Measurements from ENCODE around the gene TPMT.

Gene TPMT

GRCh38 chr6:18147160-18147559 is 7.7 kb downstream of the TPMT start:
- Histone ChIP-seq H3K4me3 (ENCODE audit: low read length in 2 of 2) (no peak overlapping the region), H3K4me2 (ENCODE audit: insufficient read depth, low read length, poor library complexity, severe bottlenecking) (no peak overlapping the region), H3K79me1 (ENCODE audit: low read depth, low read length) (no peaks in the 10 kb centered on the region), H2AFZ (ENCODE audit: low read length) (no peak overlapping the region), H3K36me3 (replicated peaks in 1 of 2; ENCODE audit: control insufficient read depth in 2 of 2, insufficient read depth in 2 of 2, low read length in 2 of 2) (peaks cover 0 to 8% of the 10 kb centered on the region in 2 donors), H3K9me3 (replicated peaks in 1 of 2; ENCODE audit: control insufficient read depth in 2 of 2, insufficient read depth in 1 of 2, low read depth in 1 of 2, low read length in 2 of 2) (no peaks in the 10 kb centered on the region), H2BK120ac (ENCODE audit: low read depth, low read length) (no peak overlapping the region), H3K4me1 (ENCODE audit: control insufficient read depth in 2 of 2, insufficient read depth in 1 of 2, low read depth in 1 of 2, low read length in 2 of 2) (no peaks in the 10 kb centered on the region), H2BK15ac (ENCODE audit: low read length) (no peak overlapping the region), H3K27me3 (ENCODE audit: control insufficient read depth in 3 of 3, insufficient read depth in 3 of 3, low read depth in 1 of 3, low read length in 3 of 3) (no peaks in the 10 kb centered on the region), H3K27ac (replicated peaks; ENCODE audit: low read length) (no peak overlapping the region), H2BK12ac (ENCODE audit: low read length) (no peak overlapping the region), H2BK5ac (ENCODE audit: low read length) (no peak overlapping the region), H4K8ac (ENCODE audit: low read depth, low read length) (no peak overlapping the region), H3K14ac (ENCODE audit: low read length) (no peak overlapping the region), H4K91ac (ENCODE audit: low read depth, low read length, poor library complexity) (no peak overlapping the region), H3K23ac (ENCODE audit: low read depth, low read length, poor library complexity) (no peak overlapping the region), H2AK5ac (ENCODE audit: low read depth, low read length) (no peak overlapping the region), H3K9ac (ENCODE audit: low read depth, low read length, poor library complexity) (no peak overlapping the region), H3K18ac (ENCODE audit: low read length) (no peak overlapping the region), H3K4ac (ENCODE audit: low read length) (no peak overlapping the region)
- DNase-seq (ENCODE audit: low spot score), result no peak
- WGBS, 2 donors (ENCODE audit: extremely low coverage in 2 of 2, insufficient read length in 2 of 2, insufficient replicate concordance in 1 of 2), result no CpG with 5 or more reads among the region's 2 CpGs

GRCh38 chr6:18142591-18142861 is 12.4 kb downstream of the TPMT start:
- Histone ChIP-seq H2AFZ (ENCODE audit: low read length) (no peak overlapping the region), H3K4ac (ENCODE audit: low read length) (no peak overlapping the region), H2AK5ac (ENCODE audit: low read depth, low read length) (no peak overlapping the region), H2BK15ac (ENCODE audit: low read length) (no peak overlapping the region), H3K4me2 (ENCODE audit: insufficient read depth, low read length, poor library complexity, severe bottlenecking) (no peak overlapping the region), H3K23ac (ENCODE audit: low read depth, low read length, poor library complexity) (no peak overlapping the region), H3K79me1 (ENCODE audit: low read depth, low read length) (no peaks in the 10 kb centered on the region), H2BK12ac (ENCODE audit: low read length) (no peak overlapping the region), H3K36me3 (replicated peaks in 1 of 2; ENCODE audit: control insufficient read depth in 2 of 2, insufficient read depth in 2 of 2, low read length in 2 of 2) (peaks cover 4 to 28% of the 10 kb centered on the region in 2 donors), H3K4me3 (ENCODE audit: low read length in 2 of 2) (no peak overlapping the region), H3K27me3 (ENCODE audit: control insufficient read depth in 3 of 3, insufficient read depth in 3 of 3, low read depth in 1 of 3, low read length in 3 of 3) (no peaks in the 10 kb centered on the region), H3K18ac (ENCODE audit: low read length) (no peak overlapping the region), H3K9ac (ENCODE audit: low read depth, low read length, poor library complexity) (no peak overlapping the region), H3K27ac (replicated peaks; ENCODE audit: low read length) (no peak overlapping the region), H2BK120ac (ENCODE audit: low read depth, low read length) (no peak overlapping the region), H4K8ac (ENCODE audit: low read depth, low read length) (no peak overlapping the region), H3K14ac (ENCODE audit: low read length) (no peak overlapping the region), H3K4me1 (ENCODE audit: control insufficient read depth in 2 of 2, insufficient read depth in 1 of 2, low read depth in 1 of 2, low read length in 2 of 2) (no peaks in the 10 kb centered on the region), H2BK5ac (ENCODE audit: low read length) (no peak overlapping the region), H3K9me3 (replicated peaks in 1 of 2; ENCODE audit: control insufficient read depth in 2 of 2, insufficient read depth in 1 of 2, low read depth in 1 of 2, low read length in 2 of 2) (no peaks in the 10 kb centered on the region), H4K91ac (ENCODE audit: low read depth, low read length, poor library complexity) (no peak overlapping the region)
- no CpG with 5 or more reads among the region's 3 CpGs for WGBS, 2 donors (ENCODE audit: extremely low coverage in 2 of 2, insufficient read length in 2 of 2, insufficient replicate concordance in 1 of 2)
- DNase-seq (ENCODE audit: low spot score), result no peak

- no peak overlapping the region for H3K4me2 ChIP-seq (ENCODE audit: insufficient read depth, low read length, poor library complexity, severe bottlenecking)
- no peak overlapping the region for H2AFZ ChIP-seq (ENCODE audit: low read length)
- H2BK12ac ChIP-seq (ENCODE audit: low read length), result no peak overlapping the region
- no peak overlapping the region for H2BK120ac ChIP-seq (ENCODE audit: low read depth, low read length)
- no peak overlapping the region for H3K14ac ChIP-seq (ENCODE audit: low read length)
- no peaks in the 10 kb centered on the region for H3K79me1 ChIP-seq (ENCODE audit: low read depth, low read length)
- H3K4me1 ChIP-seq (ENCODE audit: control insufficient read depth in 2 of 2, insufficient read depth in 1 of 2, low read depth in 1 of 2, low read length in 2 of 2), result no peaks in the 10 kb centered on the region
- no peak overlapping the region for H2BK15ac ChIP-seq (ENCODE audit: low read length)
- DNase-seq (ENCODE audit: low spot score), result no peak
- no peak overlapping the region for H4K8ac ChIP-seq (ENCODE audit: low read depth, low read length)
- H3K27ac ChIP-seq (replicated peaks; ENCODE audit: low read length), result no peak overlapping the region
- no peak overlapping the region for H4K91ac ChIP-seq (ENCODE audit: low read depth, low read length, poor library complexity)
- no peak overlapping the region for H3K9ac ChIP-seq (ENCODE audit: low read depth, low read length, poor library complexity)
- H3K9me3 ChIP-seq (replicated peaks in 1 of 2; ENCODE audit: control insufficient read depth in 2 of 2, insufficient read depth in 1 of 2, low read depth in 1 of 2, low read length in 2 of 2), result no peaks in the 10 kb centered on the region
- no peak overlapping the region for H3K18ac ChIP-seq (ENCODE audit: low read length)
- WGBS, 2 donors (ENCODE audit: extremely low coverage in 2 of 2, insufficient read length in 2 of 2, insufficient replicate concordance in 1 of 2), result no CpG with 5 or more reads among the region's 13 CpGs
- no peak overlapping the region for H3K4me3 ChIP-seq (ENCODE audit: low read length in 2 of 2)
- H3K23ac ChIP-seq (ENCODE audit: low read depth, low read length, poor library complexity), result no peak overlapping the region
- no peak overlapping the region for H2AK5ac ChIP-seq (ENCODE audit: low read depth, low read length)
- no peak overlapping the region for H3K4ac ChIP-seq (ENCODE audit: low read length)
- H3K36me3 ChIP-seq (replicated peaks in 1 of 2; ENCODE audit: control insufficient read depth in 2 of 2, insufficient read depth in 2 of 2, low read length in 2 of 2), result peaks cover 4 to 28% of the 10 kb centered on the region in 2 donors
- no peak overlapping the region for H2BK5ac ChIP-seq (ENCODE audit: low read length)
- H3K27me3 ChIP-seq (ENCODE audit: control insufficient read depth in 3 of 3, insufficient read depth in 3 of 3, low read depth in 1 of 3, low read length in 3 of 3), result no peaks in the 10 kb centered on the region
Observed at GRCh38 chr6:18141805-18142590, 12.9 kb downstream of the TPMT start.

- H2BK120ac ChIP-seq (ENCODE audit: low read depth, low read length), result no peak overlapping the region
- H3K4me3 ChIP-seq (ENCODE audit: low read length in 2 of 2), result no peak overlapping the region
- no peak overlapping the region for H3K27ac ChIP-seq (replicated peaks; ENCODE audit: low read length)
- no peak overlapping the region for H3K18ac ChIP-seq (ENCODE audit: low read length)
- DNase-seq (ENCODE audit: low spot score), result no peak
- H3K27me3 ChIP-seq (ENCODE audit: control insufficient read depth in 3 of 3, insufficient read depth in 3 of 3, low read depth in 1 of 3, low read length in 3 of 3), result no peaks in the 10 kb centered on the region
- H2BK12ac ChIP-seq (ENCODE audit: low read length), result no peak overlapping the region
- H3K4ac ChIP-seq (ENCODE audit: low read length), result no peak overlapping the region
- H3K4me1 ChIP-seq (ENCODE audit: control insufficient read depth in 2 of 2, insufficient read depth in 1 of 2, low read depth in 1 of 2, low read length in 2 of 2), result no peaks in the 10 kb centered on the region
- H2AK5ac ChIP-seq (ENCODE audit: low read depth, low read length), result no peak overlapping the region
- no peak overlapping the region for H2BK5ac ChIP-seq (ENCODE audit: low read length)
- no peak overlapping the region for H3K14ac ChIP-seq (ENCODE audit: low read length)
- H3K4me2 ChIP-seq (ENCODE audit: insufficient read depth, low read length, poor library complexity, severe bottlenecking), result no peak overlapping the region
- no peak overlapping the region for H2BK15ac ChIP-seq (ENCODE audit: low read length)
- H3K79me1 ChIP-seq (ENCODE audit: low read depth, low read length), result no peaks in the 10 kb centered on the region
- no peak overlapping the region for H3K9ac ChIP-seq (ENCODE audit: low read depth, low read length, poor library complexity)
- H4K91ac ChIP-seq (ENCODE audit: low read depth, low read length, poor library complexity), result no peak overlapping the region
- no peak overlapping the region for H3K23ac ChIP-seq (ENCODE audit: low read depth, low read length, poor library complexity)
- no peak overlapping the region for H2AFZ ChIP-seq (ENCODE audit: low read length)
- WGBS, 2 donors (ENCODE audit: extremely low coverage in 2 of 2, insufficient read length in 2 of 2, insufficient replicate concordance in 1 of 2), result no CpG with 5 or more reads among the region's 6 CpGs
- H4K8ac ChIP-seq (ENCODE audit: low read depth, low read length), result no peak overlapping the region
- H3K9me3 ChIP-seq (replicated peaks in 1 of 2; ENCODE audit: control insufficient read depth in 2 of 2, insufficient read depth in 1 of 2, low read depth in 1 of 2, low read length in 2 of 2), result no peaks in the 10 kb centered on the region
- peaks cover 5 to 28% of the 10 kb centered on the region in 2 donors for H3K36me3 ChIP-seq (replicated peaks in 1 of 2; ENCODE audit: control insufficient read depth in 2 of 2, insufficient read depth in 2 of 2, low read length in 2 of 2)
Observed at GRCh38 chr6:18139935-18140621, 14.8 kb downstream of the TPMT start.

All from neuronal stem cell (in vitro differentiated cells).